ENCODE measurements around the gene APBB2.
A peak's percentile ranks its signal among the peaks of the same experiment; 100 is the strongest.
"Not testable (repeated sequence)": the region's sequence is repeated elsewhere in the genome, so short reads cannot be mapped to it uniquely, and the experiment has no call there.

Gene APBB2

GRCh38 chr4:41148292-41148691 is 66.0 kb downstream of the APBB2 start:
- DNase-seq (ENCODE audit: low read depth in 2 of 2) = peak in 1 of 2 donors; percentile 29
- TF ChIP-seq, protein P1, sequence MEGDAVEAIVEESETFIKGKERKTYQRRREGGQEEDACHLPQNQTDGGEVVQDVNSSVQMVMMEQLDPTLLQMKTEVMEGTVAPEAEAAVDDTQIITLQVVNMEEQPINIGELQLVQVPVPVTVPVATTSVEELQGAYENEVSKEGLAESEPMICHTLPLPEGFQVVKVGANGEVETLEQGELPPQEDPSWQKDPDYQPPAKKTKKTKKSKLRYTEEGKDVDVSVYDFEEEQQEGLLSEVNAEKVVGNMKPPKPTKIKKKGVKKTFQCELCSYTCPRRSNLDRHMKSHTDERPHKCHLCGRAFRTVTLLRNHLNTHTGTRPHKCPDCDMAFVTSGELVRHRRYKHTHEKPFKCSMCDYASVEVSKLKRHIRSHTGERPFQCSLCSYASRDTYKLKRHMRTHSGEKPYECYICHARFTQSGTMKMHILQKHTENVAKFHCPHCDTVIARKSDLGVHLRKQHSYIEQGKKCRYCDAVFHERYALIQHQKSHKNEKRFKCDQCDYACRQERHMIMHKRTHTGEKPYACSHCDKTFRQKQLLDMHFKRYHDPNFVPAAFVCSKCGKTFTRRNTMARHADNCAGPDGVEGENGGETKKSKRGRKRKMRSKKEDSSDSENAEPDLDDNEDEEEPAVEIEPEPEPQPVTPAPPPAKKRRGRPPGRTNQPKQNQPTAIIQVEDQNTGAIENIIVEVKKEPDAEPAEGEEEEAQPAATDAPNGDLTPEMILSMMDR (IDR thresholded peaks at IDR 0.05; ENCODE audit: low read depth, low read length) = no peak
- H3K4me3 ChIP-seq (replicated peaks in 1 of 2; ENCODE audit: low read depth in 2 of 2, low read length in 2 of 2) = no peak overlapping the region

- not testable (repeated sequence) for DNase-seq (ENCODE audit: low read depth in 2 of 2); H3K4me3 ChIP-seq (replicated peaks in 1 of 2; ENCODE audit: low read depth in 2 of 2, low read length in 2 of 2)
Measured at GRCh38 chr4:41147570-41147969, 66.8 kb downstream of the APBB2 start.

- H3K4me3 ChIP-seq (replicated peaks in 1 of 2; ENCODE audit: low read depth in 2 of 2, low read length in 2 of 2) = no peak overlapping the region
- TF ChIP-seq, protein P1 (IDR thresholded peaks at IDR 0.05; ENCODE audit: low read depth, low read length) = no peak
- DNase-seq (ENCODE audit: low read depth in 2 of 2) = peak; percentile 50 to 65
Measured at GRCh38 chr4:41146716-41147506, 67.4 kb downstream of the APBB2 start.

DNA sequence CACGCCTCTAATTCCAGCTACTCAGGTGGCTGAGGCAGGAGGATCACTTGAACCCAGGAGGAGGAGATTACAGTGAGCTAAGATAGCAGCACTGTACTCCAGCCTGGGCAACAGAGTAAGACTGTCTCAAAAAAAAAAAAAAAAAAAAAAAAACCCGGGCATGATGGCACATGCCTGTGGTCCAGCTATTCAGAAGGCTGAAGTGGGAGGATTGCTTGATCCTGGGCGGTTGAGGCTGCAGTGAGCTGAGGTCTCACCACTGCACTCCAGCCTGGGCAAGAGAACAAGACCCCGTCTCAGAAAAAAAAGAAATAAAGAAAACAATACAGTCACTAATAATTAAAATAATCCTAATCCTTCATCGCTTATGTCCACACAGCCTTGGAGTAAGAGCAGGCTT is 68.1 kb downstream of the APBB2 start:
- DNase-seq (ENCODE audit: low read depth in 2 of 2) = no peak
- TF ChIP-seq, protein P1 (IDR thresholded peaks at IDR 0.05; ENCODE audit: low read depth, low read length) = no peak
- H3K4me3 ChIP-seq (replicated peaks in 1 of 2; ENCODE audit: low read depth in 2 of 2, low read length in 2 of 2) = no peak overlapping the region

DNA sequence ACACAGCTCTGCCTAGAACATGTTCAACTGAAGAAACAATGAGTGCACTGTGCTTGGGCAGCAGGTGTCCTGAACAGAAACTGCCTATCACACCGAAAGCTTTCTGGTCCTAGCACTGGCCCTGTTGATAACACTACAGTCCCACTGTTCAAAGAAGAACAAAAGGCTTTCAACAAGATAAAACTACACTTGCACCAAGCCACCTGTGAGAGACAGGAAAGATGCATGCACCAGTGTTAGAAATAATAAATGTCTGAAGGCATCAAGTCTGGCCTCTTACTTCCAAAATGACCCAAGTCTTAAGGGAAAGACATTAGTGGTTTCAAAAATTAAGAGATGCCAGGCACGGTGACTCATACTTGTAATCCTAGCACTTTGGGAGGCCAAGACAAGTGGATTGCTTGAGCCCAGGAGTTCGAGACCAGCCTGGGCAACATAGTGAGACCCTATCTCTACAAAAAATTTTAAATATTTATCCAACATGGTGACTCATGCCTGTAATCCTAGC is 68.7 kb downstream of the APBB2 start:
- H3K4me3 ChIP-seq (replicated peaks in 1 of 2; ENCODE audit: low read depth in 2 of 2, low read length in 2 of 2) = no peak overlapping the region

GRCh38 chr4:41144812-41145211 is 69.5 kb downstream of the APBB2 start:
- peak; percentile 29 to 37 for DNase-seq (ENCODE audit: low read depth in 2 of 2)
- TF ChIP-seq, protein P1 (IDR thresholded peaks at IDR 0.05; ENCODE audit: low read depth, low read length) = no peak
- H3K4me3 ChIP-seq (replicated peaks in 1 of 2; ENCODE audit: low read depth in 2 of 2, low read length in 2 of 2) = no peak overlapping the region

More for the DNA sequence above, 68.7 kb downstream of the APBB2 start:
- DNase-seq (ENCODE audit: low read depth in 2 of 2) = peak; percentile 39 to 54
- TF ChIP-seq, protein P1 (IDR thresholded peaks at IDR 0.05; ENCODE audit: low read depth, low read length) = no peak

DNA sequence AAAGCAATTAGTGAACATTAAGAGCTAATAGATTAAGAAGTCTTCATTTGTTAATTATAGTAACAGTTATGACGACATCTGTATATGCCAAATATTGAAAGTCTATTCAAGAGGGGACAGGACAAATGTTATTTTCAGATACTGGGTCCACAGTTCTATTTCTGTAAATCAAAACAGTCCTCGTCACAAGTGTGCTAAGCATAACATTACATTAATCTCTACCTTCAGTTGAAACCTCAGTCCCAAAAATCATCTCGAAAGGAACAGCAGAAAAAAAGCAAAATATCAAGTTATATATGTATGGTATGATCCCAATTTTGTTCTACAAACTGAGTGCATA is 70.3 kb downstream of the APBB2 start:
- no peak for DNase-seq (ENCODE audit: low read depth in 2 of 2)
- TF ChIP-seq, protein P1 (IDR thresholded peaks at IDR 0.05; ENCODE audit: low read depth, low read length) = no peak
- H3K4me3 ChIP-seq (replicated peaks in 1 of 2; ENCODE audit: low read depth in 2 of 2, low read length in 2 of 2) = no peak overlapping the region
